K562 (cell line): ENCODE data around the gene EZH1. TPM values are rescaled to one million over a fixed set of nuclear protein-coding genes. Genes with fewer than 3 reads are reported as not detected.
A peak's percentile ranks its signal among the peaks of the same experiment; 100 is the strongest.

Experiments used
- BRF1 ChIP-seq: IDR thresholded peaks from 3 replicates; pipeline ENCODE4 v1.6.1; 2011; ENCODE audit warnings: borderline replicate concordance, mild to moderate bottlenecking; ENCODE audit not compliant: insufficient read length; ENCODE audit errors: extremely low read depth
- CHD2 ChIP-seq: IDR thresholded peaks from 2 replicates; pipeline ENCODE4 v1.6.1; 2011; ENCODE audit warnings: low read depth, low read length
- CSDE1 ChIP-seq, 2 experiments: fragments of 450-650 bp; IDR thresholded peaks; 2 replicates each; pipeline ENCODE4 v1.6.1; 2016; ENCODE audit warnings: mild to moderate bottlenecking in 1 of 2
- DIDO1 ChIP-seq: fragments of 450-650 bp; IDR thresholded peaks from 2 replicates; pipeline ENCODE4 v1.6.1; 2016; ENCODE audit warnings: low read depth, missing biosample characterization, missing genetic modification characterization
- EHMT2 ChIP-seq: fragments of 450-650 bp; IDR thresholded peaks from 2 replicates; pipeline ENCODE4 v1.6.1; 2018; ENCODE audit warnings: antibody characterized with exemption
- FIP1L1 ChIP-seq: fragments of 200-400 bp; formaldehyde crosslinking; IDR thresholded peaks from 2 replicates; pipeline ENCODE4 v1.6.1; 2018; ENCODE audit warnings: mild to moderate bottlenecking, low read depth, low read length; ENCODE audit not compliant: poor library complexity, severe bottlenecking
- GTF2A2 ChIP-seq: IDR thresholded peaks from 2 replicates; pipeline ENCODE4 v1.6.1; 2016; ENCODE audit warnings: mild to moderate bottlenecking, missing genetic modification characterization, missing compliant biosample characterization
- MCM7 ChIP-seq, 2 experiments: fragments of 450-650 bp; IDR thresholded peaks; 2 replicates each; pipeline ENCODE4 v1.6.1; 2016 to 2018
- MTA1 ChIP-seq: fragments of 450-650 bp; IDR thresholded peaks from 2 replicates; pipeline ENCODE4 v1.6.1; 2017; ENCODE audit warnings: borderline replicate concordance
- PHB2 ChIP-seq: fragments of 450-650 bp; IDR thresholded peaks from 2 replicates; pipeline ENCODE4 v1.6.1; 2017; ENCODE audit warnings: low read depth
- PPARD ChIP-seq: fragments of 250-450 bp; sonication (Bioruptor Pico); IDR thresholded peaks from 2 replicates; pipeline ENCODE4 v1.8.0; 2022; ENCODE audit warnings: inconsistent platforms, mild to moderate bottlenecking, moderate library complexity
- SMAD3 ChIP-seq: fragments of 450-650 bp; formaldehyde crosslinking; conservative IDR thresholded peaks from 2 replicates; pipeline ENCODE4 v1.4.0; 2020; ENCODE audit warnings: mild to moderate bottlenecking
- STAG1 ChIP-seq: sonication (generic); formaldehyde crosslinking; IDR thresholded peaks from 2 replicates; pipeline ENCODE4 v1.5.0; 2020; ENCODE audit warnings: missing genetic modification reagents, borderline replicate concordance
- YBX1 ChIP-seq: fragments of 450-650 bp; IDR thresholded peaks from 2 replicates; pipeline ENCODE4 v1.7.1; 2016; ENCODE audit warnings: mild to moderate bottlenecking
- ZFP36 ChIP-seq: fragments of 150-350 bp; IDR thresholded peaks from 2 replicates; pipeline ENCODE4 v1.6.1; 2018; ENCODE audit warnings: low read length, low read depth; ENCODE audit not compliant: partially characterized antibody
- ZFPM2 ChIP-seq: fragments of 250-450 bp; sonication (Bioruptor Pico); IDR thresholded peaks from 2 replicates; pipeline ENCODE4 v1.5.1; 2022; ENCODE audit warnings: mild to moderate bottlenecking
- ZNF12 ChIP-seq: sonication (generic); formaldehyde crosslinking; IDR thresholded peaks from 2 replicates; pipeline ENCODE4 v1.4.0; 2020; ENCODE audit warnings: mild to moderate bottlenecking, missing genetic modification reagents
- ZNF121 ChIP-seq: sonication (generic); formaldehyde crosslinking; conservative IDR thresholded peaks from 2 replicates; pipeline ENCODE4 v1.8.0; 2022; ENCODE audit warnings: missing genetic modification reagents
- ZNF143 ChIP-seq: sonication (generic); formaldehyde crosslinking; IDR thresholded peaks from 2 replicates; pipeline ENCODE4 v1.9.0; 2022; ENCODE audit warnings: mild to moderate bottlenecking, missing genetic modification reagents
- ZNF165 ChIP-seq: fragments of 250-450 bp; sonication (Bioruptor Pico); IDR thresholded peaks from 2 replicates; pipeline ENCODE4 v1.4.0; 2020; ENCODE audit warnings: borderline replicate concordance
- ZNF184 ChIP-seq: sonication (generic); formaldehyde crosslinking; IDR thresholded peaks from 2 replicates; pipeline ENCODE4 v1.5.0; 2020; ENCODE audit warnings: missing genetic modification reagents
- ZNF589 ChIP-seq: fragments of 200-800 bp; sonication (Bioruptor generic); IDR thresholded peaks from 2 replicates; pipeline ENCODE4 v1.6.1; 2016; ENCODE audit warnings: low read depth, missing genetic modification characterization, missing compliant biosample characterization
- polyA plus RNA-seq, 8 experiments: library from polyadenylated mRNA; depleted of rRNA in 4 of 8; stranded (reverse) in 5 of 8; unstranded in 3 of 8; fragments of >200 nt; fragmentation: Nextera tagmentation in 2 of 8; fragmentation: Illumina TruSeq in 1 of 8; extraction: Ambion mirVana in 2 of 8; extraction: Trizol in 1 of 8; gene quantifications; 2 replicates each; pipeline versions ENCODE4 v1.2.1 to v1.2.3, GENCODE V29; 2011 to 2014; ENCODE audit warnings: inconsistent platforms in 1 of 8, missing spikeins in 1 of 8
- total RNA-seq, 7 experiments: library from RNA; depleted of rRNA in 6 of 7; stranded (reverse); fragments of >200 nt in 6 of 7; fragmentation: Illumina TruSeq in 2 of 7; extraction: Trizol in 2 of 7; gene quantifications; 2 replicates each; pipeline versions ENCODE4 v1.2.1 to v1.2.3, GENCODE V29; 2011 to 2021; ENCODE audit warnings: low replicate concordance in 1 of 7
- TF ChIP-seq, protein P1 (sequence below): fragments of 250-450 bp; sonication (Bioruptor Pico); IDR thresholded peaks from 2 replicates; pipeline ENCODE4 v1.6.1; 2021; ENCODE audit warnings: mild to moderate bottlenecking
- TF ChIP-seq, protein P2 (sequence below): fragments of 450-650 bp; IDR thresholded peaks from 2 replicates; pipeline ENCODE4 v1.6.1; 2017; ENCODE audit warnings: antibody characterized with exemption, mild to moderate bottlenecking
- TF ChIP-seq, protein P3 (sequence below): fragments of 250-450 bp; sonication (Bioruptor Pico); IDR thresholded peaks from 2 replicates; pipeline ENCODE4 v1.4.0; 2020
- TF ChIP-seq, protein P4 (sequence below): fragments of 450-650 bp; IDR thresholded peaks from 2 replicates; pipeline ENCODE4 v1.6.1; 2016; ENCODE audit warnings: low read depth, mild to moderate bottlenecking, moderate library complexity

Gene EZH1
- total and polyA plus RNA-seq, 9 of the 15 experiments (the other 6 are each of a cell fraction or from before 2014, with no cell fraction given), result 8.6 to 40.8 (median 22.9) TPM

DNA sequence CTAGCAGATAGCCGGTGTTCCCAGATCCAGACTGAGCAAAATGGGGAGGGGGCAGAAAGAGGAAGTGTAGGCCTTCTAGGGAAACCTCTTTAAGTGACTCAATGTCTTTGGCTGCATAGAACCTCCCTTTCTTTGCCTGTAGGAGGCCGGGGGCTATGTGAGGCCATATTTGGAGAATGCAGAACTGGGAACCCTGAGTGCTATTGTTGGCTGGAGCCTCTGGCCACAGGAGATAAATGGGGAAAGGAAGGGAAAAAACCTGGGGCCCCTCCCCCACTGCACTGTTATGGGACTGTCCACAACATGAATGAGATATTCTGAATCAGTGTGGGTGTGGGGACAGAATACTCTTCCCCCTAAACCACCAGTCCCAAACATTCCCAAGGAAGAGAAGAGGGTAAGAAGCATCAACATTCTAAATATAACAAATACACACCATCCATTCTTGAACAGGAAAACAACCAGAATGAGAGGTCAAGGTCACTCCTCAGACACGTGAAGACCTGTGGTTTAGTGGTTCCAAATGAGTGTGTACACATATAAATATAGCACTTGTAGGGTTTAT, 30.8 kb upstream of the EZH1 start (continued):
- no peak for TF ChIP-seq ZNF589 (CRISPR knock-in tag)
- no peak for TF ChIP-seq ZNF184
- no peak for TF ChIP-seq EHMT2
- no peak for TF ChIP-seq MCM7 (IDR thresholded peaks at IDR 0.05)
- TF ChIP-seq, protein P1, sequence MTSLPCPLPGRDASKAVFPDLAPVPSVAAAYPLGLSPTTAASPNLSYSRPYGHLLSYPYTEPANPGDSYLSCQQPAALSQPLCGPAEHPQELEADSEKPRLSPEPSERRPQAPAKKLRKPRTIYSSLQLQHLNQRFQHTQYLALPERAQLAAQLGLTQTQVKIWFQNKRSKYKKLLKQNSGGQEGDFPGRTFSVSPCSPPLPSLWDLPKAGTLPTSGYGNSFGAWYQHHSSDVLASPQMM (CRISPR knock-in tag), result no peak
- TF ChIP-seq ZNF143 (CRISPR knock-in tag), result no peak
- no peak for TF ChIP-seq ZFPM2 (CRISPR knock-in tag)
- no peak for TF ChIP-seq STAG1 (CRISPR knock-in tag)
- TF ChIP-seq PPARD (CRISPR knock-in tag), result no peak
- TF ChIP-seq ZNF12 (CRISPR knock-in tag), result no peak
- peak; percentile 8 for TF ChIP-seq ZFP36
- TF ChIP-seq FIP1L1, result no peak
- TF ChIP-seq, protein P2, sequence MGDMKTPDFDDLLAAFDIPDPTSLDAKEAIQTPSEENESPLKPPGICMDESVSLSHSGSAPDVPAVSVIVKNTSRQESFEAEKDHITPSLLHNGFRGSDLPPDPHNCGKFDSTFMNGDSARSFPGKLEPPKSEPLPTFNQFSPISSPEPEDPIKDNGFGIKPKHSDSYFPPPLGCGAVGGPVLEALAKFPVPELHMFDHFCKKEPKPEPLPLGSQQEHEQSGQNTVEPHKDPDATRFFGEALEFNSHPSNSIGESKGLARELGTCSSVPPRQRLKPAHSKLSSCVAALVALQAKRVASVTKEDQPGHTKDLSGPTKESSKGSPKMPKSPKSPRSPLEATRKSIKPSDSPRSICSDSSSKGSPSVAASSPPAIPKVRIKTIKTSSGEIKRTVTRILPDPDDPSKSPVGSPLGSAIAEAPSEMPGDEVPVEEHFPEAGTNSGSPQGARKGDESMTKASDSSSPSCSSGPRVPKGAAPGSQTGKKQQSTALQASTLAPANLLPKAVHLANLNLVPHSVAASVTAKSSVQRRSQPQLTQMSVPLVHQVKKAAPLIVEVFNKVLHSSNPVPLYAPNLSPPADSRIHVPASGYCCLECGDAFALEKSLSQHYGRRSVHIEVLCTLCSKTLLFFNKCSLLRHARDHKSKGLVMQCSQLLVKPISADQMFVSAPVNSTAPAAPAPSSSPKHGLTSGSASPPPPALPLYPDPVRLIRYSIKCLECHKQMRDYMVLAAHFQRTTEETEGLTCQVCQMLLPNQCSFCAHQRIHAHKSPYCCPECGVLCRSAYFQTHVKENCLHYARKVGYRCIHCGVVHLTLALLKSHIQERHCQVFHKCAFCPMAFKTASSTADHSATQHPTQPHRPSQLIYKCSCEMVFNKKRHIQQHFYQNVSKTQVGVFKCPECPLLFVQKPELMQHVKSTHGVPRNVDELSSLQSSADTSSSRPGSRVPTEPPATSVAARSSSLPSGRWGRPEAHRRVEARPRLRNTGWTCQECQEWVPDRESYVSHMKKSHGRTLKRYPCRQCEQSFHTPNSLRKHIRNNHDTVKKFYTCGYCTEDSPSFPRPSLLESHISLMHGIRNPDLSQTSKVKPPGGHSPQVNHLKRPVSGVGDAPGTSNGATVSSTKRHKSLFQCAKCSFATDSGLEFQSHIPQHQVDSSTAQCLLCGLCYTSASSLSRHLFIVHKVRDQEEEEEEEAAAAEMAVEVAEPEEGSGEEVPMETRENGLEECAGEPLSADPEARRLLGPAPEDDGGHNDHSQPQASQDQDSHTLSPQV, result no peak; the same call in none of the 2 replicates
- TF ChIP-seq BRF1, result no peak
- TF ChIP-seq CSDE1 (IDR thresholded peaks at IDR 0.05), result no peak
- no peak for TF ChIP-seq SMAD3 (CRISPR knock-in tag)
- TF ChIP-seq GTF2A2 (tag), result no peak
- TF ChIP-seq, protein P3, sequence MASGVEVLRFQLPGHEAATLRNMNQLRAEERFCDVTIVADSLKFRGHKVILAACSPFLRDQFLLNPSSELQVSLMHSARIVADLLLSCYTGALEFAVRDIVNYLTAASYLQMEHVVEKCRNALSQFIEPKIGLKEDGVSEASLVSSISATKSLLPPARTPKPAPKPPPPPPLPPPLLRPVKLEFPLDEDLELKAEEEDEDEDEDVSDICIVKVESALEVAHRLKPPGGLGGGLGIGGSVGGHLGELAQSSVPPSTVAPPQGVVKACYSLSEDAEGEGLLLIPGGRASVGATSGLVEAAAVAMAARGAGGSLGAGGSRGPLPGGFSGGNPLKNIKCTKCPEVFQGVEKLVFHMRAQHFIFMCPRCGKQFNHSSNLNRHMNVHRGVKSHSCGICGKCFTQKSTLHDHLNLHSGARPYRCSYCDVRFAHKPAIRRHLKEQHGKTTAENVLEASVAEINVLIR (CRISPR knock-in tag), result no peak
- TF ChIP-seq ZNF165 (CRISPR knock-in tag), result no peak
- TF ChIP-seq MTA1, result peak; percentile 48; the same call in 1 of the 2 replicates
- no peak for TF ChIP-seq ZNF121 (CRISPR knock-in tag)
- TF ChIP-seq PHB2, result no peak
- TF ChIP-seq, protein P4, sequence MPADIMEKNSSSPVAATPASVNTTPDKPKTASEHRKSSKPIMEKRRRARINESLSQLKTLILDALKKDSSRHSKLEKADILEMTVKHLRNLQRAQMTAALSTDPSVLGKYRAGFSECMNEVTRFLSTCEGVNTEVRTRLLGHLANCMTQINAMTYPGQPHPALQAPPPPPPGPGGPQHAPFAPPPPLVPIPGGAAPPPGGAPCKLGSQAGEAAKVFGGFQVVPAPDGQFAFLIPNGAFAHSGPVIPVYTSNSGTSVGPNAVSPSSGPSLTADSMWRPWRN, result peak; percentile 58; the same call in 1 of the 2 replicates
- TF ChIP-seq CHD2, result 0 out of 2 replicates have a peak, but pooled peaks have one; percentile 25
- no peak for TF ChIP-seq YBX1
- TF ChIP-seq DIDO1 (tag), result no peak
